ENCODE measurements around the gene UMAD1.

Gene UMAD1

DNA sequence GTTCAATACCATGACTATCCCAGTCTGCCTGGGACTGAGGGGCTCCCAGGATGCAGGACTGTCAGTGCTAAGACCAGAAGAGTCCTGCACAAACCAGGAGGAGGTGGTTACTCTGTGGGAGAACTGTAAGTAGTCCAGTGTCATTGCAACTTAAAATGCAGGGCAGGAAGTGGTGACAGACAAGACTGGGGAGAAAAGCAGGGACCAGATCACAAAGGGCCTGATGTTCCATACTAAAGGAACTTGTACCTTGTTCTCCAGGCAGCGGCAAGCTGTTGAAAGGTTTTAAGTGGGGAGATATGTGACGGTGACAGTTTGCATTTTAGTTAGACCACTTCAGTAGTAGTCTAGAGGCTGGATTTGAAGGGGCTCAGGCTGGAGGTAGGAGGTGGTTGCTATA, 262.3 kb downstream of the UMAD1 start:
- no peak for DNase-seq (ENCODE audit: low spot score)
- no peak overlapping the region for H3K27ac ChIP-seq
- ChIA-PET POLR2A (ENCODE audit: low non-redundant PET) (no interaction called here), CTCF (no interaction called here)
- TF ChIP-seq, protein P1, sequence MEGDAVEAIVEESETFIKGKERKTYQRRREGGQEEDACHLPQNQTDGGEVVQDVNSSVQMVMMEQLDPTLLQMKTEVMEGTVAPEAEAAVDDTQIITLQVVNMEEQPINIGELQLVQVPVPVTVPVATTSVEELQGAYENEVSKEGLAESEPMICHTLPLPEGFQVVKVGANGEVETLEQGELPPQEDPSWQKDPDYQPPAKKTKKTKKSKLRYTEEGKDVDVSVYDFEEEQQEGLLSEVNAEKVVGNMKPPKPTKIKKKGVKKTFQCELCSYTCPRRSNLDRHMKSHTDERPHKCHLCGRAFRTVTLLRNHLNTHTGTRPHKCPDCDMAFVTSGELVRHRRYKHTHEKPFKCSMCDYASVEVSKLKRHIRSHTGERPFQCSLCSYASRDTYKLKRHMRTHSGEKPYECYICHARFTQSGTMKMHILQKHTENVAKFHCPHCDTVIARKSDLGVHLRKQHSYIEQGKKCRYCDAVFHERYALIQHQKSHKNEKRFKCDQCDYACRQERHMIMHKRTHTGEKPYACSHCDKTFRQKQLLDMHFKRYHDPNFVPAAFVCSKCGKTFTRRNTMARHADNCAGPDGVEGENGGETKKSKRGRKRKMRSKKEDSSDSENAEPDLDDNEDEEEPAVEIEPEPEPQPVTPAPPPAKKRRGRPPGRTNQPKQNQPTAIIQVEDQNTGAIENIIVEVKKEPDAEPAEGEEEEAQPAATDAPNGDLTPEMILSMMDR (conservative IDR thresholded peaks at IDR 0.05; ENCODE audit: low read depth): no peak

DNA sequence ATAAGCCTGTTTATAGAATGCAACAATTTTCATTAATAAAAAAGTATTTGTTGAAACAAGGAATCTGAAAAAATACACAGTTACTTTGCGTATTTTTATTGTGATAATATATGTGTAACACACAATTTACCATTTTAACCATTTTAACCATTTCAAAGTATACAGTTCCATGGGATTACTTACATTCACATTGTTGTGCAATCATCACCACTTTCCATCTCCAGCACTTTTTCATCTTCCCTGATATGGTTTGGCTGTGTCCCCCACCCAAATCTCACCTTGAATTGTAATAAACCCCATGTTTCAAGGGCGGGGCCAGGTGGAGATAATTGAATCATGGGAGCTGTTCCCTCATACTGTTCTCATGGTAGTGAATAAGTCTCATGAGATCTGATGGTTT, 266.8 kb downstream of the UMAD1 start:
- TF ChIP-seq, protein P1 (conservative IDR thresholded peaks at IDR 0.05; ENCODE audit: low read depth): no peak
- no peak overlapping the region for H3K27ac ChIP-seq
- no peak for DNase-seq (ENCODE audit: low spot score)
- CTCF ChIA-PET: interaction anchor here (0.7 kb wide), 2 partner anchors 271 to 283 kb away, joined by 3 to 5 read pairs; no protein-coding TSS in a partner anchor
- POLR2A ChIA-PET (ENCODE audit: low non-redundant PET): no interaction called here

DNA sequence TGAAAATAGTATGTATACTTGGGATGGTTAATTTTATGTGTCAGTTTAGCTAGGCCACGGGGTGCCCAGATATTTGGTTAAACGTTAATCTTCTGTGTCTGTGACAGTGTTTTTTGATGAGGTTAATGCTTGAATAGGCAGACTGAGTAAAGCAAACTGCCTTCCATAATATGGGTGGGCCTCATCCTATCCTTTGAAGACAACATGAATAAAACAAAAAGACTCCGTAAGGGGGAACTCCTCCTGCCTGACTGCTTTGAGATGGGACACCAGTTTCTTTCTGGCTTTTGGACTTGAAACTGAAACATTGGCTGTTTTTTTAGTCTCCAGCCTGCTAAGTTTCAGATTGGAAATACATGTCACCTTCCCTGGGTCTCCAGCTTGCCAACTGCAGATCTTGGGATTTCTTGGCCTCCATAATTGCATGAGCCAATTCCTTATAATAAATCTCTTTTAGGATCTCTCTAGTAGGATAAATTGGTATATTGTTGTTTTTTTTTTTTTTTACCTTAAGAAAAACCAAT, 268.1 kb downstream of the UMAD1 start:
- ChIA-PET POLR2A (ENCODE audit: low non-redundant PET) (no interaction called here), CTCF (interaction anchor here (0.7 kb wide), 1 partner anchor 156 kb away, joined by 3 read pairs; no protein-coding TSS in a partner anchor)
- TF ChIP-seq, protein P1 (conservative IDR thresholded peaks at IDR 0.05; ENCODE audit: low read depth): no peak
- no peak overlapping the region for H3K27ac ChIP-seq
- no peak for DNase-seq (ENCODE audit: low spot score)

DNA sequence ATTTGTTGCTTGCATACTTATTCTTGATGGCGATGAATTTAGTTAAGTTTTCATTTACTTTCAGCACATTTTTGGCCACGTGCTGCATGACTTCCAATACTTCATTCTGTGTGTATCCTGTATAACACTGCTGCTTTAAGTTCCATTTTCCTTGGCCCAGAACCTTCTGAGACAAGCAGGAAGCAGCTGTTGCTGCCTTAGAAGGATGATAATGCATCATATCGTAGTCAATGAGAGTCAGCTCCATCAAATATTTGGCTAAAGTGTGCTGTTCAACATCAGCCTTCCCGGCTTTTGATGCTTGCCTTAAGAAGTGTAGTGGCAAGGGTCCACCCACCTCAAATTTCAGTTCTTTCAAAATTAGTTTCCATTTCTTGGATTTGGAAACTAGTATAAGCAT, 268.8 kb downstream of the UMAD1 start:
- no peak overlapping the region for H3K27ac ChIP-seq
- no peak for DNase-seq (ENCODE audit: low spot score)
- ChIA-PET CTCF (interaction anchor here (0.6 kb wide), 1 partner anchor 97 kb away, joined by 10 read pairs; no protein-coding TSS in a partner anchor), POLR2A (ENCODE audit: low non-redundant PET) (no interaction called here)
- TF ChIP-seq, protein P1 (conservative IDR thresholded peaks at IDR 0.05; ENCODE audit: low read depth): no peak

DNA sequence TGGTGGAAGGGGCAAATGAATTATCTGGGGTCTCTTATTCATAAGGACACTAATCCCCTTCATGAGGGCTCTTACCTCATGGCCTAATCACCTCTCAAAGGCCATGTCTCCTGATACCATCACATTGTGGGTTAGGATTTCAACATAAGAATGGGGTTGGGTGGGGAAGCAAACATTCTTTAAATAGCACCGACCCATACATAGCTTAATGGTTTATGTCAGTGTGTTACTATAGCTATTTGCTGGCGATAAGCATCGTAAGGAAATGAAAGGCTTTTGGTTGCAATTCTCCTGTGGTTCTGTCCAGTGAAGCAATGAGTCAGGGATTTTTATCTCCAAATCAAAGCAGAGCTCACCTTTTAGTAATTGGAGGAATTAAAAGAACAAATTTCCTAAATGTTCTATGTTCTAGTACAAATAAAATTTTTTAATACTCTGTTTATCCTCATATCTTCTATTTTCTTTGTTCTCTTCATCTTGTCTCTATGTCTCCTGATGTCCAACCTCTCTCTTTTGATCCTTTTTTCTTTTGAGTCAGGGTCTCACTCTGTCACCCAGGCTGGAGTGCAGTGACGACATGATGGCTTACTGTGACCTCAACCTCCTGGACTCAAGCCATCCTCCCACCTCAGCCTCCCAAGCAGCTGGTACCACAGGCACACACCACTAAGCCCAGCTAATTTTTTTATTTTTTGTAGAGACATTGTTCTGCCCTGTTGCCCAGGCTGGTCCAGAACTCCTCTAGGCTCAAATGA, 271.0 kb downstream of the UMAD1 start:
- ChIA-PET CTCF (interaction anchor here (0.6 kb wide), 1 partner anchor 490 kb away, joined by 3 read pairs; no protein-coding TSS in a partner anchor), POLR2A (ENCODE audit: low non-redundant PET) (no interaction called here)
- peak; percentile 44 for DNase-seq (ENCODE audit: low spot score)
- TF ChIP-seq, protein P1 (conservative IDR thresholded peaks at IDR 0.05; ENCODE audit: low read depth): no peak
- no peak overlapping the region for H3K27ac ChIP-seq

DNA sequence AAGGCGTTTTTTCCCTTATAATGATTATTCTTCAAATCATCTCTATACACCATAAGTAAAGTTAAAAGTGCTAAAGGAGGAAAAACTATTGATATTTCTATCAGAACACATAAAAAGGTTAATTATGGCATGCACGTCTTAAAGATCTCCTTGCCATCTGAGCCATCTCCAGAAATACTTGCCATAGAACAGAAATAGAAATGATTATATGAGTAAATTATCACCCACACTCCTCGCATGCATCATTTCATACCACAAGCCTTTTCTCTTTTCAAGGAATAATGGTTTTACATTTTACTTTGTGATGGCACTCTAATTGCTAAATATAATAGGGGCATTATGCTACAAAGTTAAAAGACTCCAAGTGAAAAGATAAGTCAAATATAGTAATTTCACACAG, 272.4 kb downstream of the UMAD1 start:
- TF ChIP-seq, protein P1 (conservative IDR thresholded peaks at IDR 0.05; ENCODE audit: low read depth): no peak
- ChIA-PET CTCF (no interaction called here), POLR2A (ENCODE audit: low non-redundant PET) (no interaction called here)
- DNase-seq (ENCODE audit: low spot score): no peak
- no peak overlapping the region for H3K27ac ChIP-seq
